HG02571 (cell line): ENCODE results near the gene PRR32.
"Not testable (repeated sequence)": the region's sequence is repeated elsewhere in the genome, so short reads cannot be mapped to it uniquely, and the experiment has no call there.

Experiments
- ATAC-seq: cut with Tn5 transposase; IDR thresholded peaks from one replicate; pipeline ENCODE4 v1.9.1; 2021; ENCODE audit warnings: mild to moderate bottlenecking, moderate library complexity; ENCODE audit not compliant: unreplicated experiment

PRR32 gene

GRCh38 chrX:126819429-126819828, at the start of gene PRR32:
Gene PRR32 (plus strand): TSS chrX:126819729. CDS start chrX:126819844, 115 bp downstream.
- ATAC-seq, result no peak

- ATAC-seq, result peak; percentile 68
These were observed 49.4 kb upstream of the PRR32 start for GRCh38 chrX:126770179-126770578.

- ATAC-seq, result no peak
These were observed 34.0 kb upstream of the PRR32 start for GRCh38 chrX:126785539-126785938.

GRCh38 chrX:126799059-126799458, 20.5 kb upstream of the PRR32 start:
- ATAC-seq, result no peak

- ATAC-seq, result not testable (repeated sequence)
These were observed 12.7 kb upstream of the PRR32 start for GRCh38 chrX:126806784-126807183.

- no peak for ATAC-seq
These were observed 3.7 kb upstream of the PRR32 start for GRCh38 chrX:126815806-126816205.

- no peak for ATAC-seq
These were observed 1.3 kb downstream of the PRR32 start for GRCh38 chrX:126820700-126821420.

- no peak for ATAC-seq
These were observed 4.9 kb downstream of the PRR32 start for GRCh38 chrX:126824338-126825007.

GRCh38 chrX:126825566-126826193, 6.2 kb downstream of the PRR32 start:
- no peak for ATAC-seq

- ATAC-seq, result no peak
These were observed 16.7 kb downstream of the PRR32 start for GRCh38 chrX:126836186-126836585.

- ATAC-seq, result no peak
These were observed 27.6 kb downstream of the PRR32 start for GRCh38 chrX:126847143-126847542.

GRCh38 chrX:126855839-126856524, 36.5 kb downstream of the PRR32 start:
- no peak for ATAC-seq
